ENCODE results near the gene PPP1R3F.

DNA sequence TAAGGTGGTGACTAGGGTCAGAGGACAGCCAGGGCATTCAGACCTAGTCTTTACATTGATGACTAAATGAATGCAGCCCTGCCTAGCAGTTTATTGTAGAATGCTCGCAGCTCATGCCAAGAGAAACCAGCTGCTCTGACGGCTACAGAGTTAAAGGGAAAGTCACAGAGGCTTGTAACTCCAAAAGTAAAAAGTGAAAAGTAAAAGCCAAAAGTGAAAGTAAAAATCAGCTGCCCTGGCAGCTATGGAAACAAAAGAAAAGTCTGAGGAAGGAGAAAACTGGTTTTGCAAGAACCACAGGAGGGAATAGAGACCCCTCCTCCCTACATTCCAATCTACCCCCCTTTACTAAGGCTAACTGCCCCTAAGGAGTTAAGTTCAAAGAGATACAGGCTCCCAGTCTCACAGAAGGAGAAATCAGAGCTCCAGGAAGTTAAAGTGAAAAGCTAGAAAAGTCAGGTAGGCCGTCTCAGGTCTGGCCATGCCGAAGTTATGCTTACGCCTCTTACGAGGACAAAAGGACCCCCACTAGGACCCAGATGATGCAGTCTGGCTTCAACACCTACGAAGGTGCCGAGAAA, 39.9 kb downstream of the PPP1R3F start:
- TF ChIP-seq, protein P1, sequence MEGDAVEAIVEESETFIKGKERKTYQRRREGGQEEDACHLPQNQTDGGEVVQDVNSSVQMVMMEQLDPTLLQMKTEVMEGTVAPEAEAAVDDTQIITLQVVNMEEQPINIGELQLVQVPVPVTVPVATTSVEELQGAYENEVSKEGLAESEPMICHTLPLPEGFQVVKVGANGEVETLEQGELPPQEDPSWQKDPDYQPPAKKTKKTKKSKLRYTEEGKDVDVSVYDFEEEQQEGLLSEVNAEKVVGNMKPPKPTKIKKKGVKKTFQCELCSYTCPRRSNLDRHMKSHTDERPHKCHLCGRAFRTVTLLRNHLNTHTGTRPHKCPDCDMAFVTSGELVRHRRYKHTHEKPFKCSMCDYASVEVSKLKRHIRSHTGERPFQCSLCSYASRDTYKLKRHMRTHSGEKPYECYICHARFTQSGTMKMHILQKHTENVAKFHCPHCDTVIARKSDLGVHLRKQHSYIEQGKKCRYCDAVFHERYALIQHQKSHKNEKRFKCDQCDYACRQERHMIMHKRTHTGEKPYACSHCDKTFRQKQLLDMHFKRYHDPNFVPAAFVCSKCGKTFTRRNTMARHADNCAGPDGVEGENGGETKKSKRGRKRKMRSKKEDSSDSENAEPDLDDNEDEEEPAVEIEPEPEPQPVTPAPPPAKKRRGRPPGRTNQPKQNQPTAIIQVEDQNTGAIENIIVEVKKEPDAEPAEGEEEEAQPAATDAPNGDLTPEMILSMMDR (IDR thresholded peaks at IDR 0.05) = no peak
- no peak for TF ChIP-seq POLR2AphosphoS5 (IDR thresholded peaks at IDR 0.05)

Measured in suprapubic skin (tissue), 3 donors.